ENCODE measurements around the gene CIPC. TPM values are rescaled to one million over a fixed set of nuclear protein-coding genes. Genes with fewer than 3 reads are reported as not detected.

CIPC gene
- total RNA-seq, 2 donors from 2014 or later, result 64.7 to 87.8 TPM

GRCh38 chr14:77105145-77105939, 7.3 kb downstream of the CIPC start:
- peaks cover 42% of the 10 kb centered on the region for H3K36me3 ChIP-seq
- TF ChIP-seq, protein P1, sequence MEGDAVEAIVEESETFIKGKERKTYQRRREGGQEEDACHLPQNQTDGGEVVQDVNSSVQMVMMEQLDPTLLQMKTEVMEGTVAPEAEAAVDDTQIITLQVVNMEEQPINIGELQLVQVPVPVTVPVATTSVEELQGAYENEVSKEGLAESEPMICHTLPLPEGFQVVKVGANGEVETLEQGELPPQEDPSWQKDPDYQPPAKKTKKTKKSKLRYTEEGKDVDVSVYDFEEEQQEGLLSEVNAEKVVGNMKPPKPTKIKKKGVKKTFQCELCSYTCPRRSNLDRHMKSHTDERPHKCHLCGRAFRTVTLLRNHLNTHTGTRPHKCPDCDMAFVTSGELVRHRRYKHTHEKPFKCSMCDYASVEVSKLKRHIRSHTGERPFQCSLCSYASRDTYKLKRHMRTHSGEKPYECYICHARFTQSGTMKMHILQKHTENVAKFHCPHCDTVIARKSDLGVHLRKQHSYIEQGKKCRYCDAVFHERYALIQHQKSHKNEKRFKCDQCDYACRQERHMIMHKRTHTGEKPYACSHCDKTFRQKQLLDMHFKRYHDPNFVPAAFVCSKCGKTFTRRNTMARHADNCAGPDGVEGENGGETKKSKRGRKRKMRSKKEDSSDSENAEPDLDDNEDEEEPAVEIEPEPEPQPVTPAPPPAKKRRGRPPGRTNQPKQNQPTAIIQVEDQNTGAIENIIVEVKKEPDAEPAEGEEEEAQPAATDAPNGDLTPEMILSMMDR (IDR thresholded peaks at IDR 0.05), result no peak
- H3K9me3 ChIP-seq, result no peaks in the 10 kb centered on the region
- H3K27me3 ChIP-seq, result no peaks in the 10 kb centered on the region
- H3K4me3 ChIP-seq, result no peak overlapping the region
- peak overlapping the region; percentile 96 to 97 for H3K27ac ChIP-seq
- no peak for DNase-seq (ENCODE audit: low spot score)
- peaks cover 0 to 73% of the 10 kb centered on the region in 2 donors for H3K4me1 ChIP-seq

DNA sequence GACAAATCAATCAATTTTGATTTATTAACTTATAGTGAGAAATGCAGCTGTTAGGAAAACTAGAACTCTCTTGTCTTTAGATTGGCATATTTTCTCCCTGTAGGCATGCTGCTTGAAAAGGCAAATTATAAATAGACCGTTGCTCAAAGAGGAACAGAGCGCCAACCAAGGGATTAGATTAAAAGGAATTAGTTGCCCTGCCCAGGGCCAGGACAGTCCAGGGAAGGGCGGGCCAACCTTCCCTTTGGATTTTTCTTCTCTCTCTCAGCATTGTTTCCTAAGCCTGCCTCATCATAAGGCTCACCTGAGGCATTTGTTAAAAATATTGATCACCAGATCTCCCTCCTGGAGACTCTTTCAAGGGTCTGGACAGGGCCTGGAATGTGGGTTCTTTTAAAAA, 8.6 kb downstream of the CIPC start:
- Histone ChIP-seq H3K9me3 (no peaks in the 10 kb centered on the region), H3K27me3 (no peaks in the 10 kb centered on the region), H3K4me3 (no peak overlapping the region), H3K27ac (peak overlapping the region; percentile 96 to 97), H3K4me1 (peaks cover 0 to 68% of the 10 kb centered on the region in 2 donors), H3K36me3 (peaks cover 48% of the 10 kb centered on the region)
- no peak for DNase-seq (ENCODE audit: low spot score)
- TF ChIP-seq, protein P1 (IDR thresholded peaks at IDR 0.05), result no peak

GRCh38 chr14:77107228-77107627, 9.2 kb downstream of the CIPC start:
- H3K4me1 ChIP-seq, result peaks cover 0 to 64% of the 10 kb centered on the region in 2 donors
- TF ChIP-seq, protein P1 (IDR thresholded peaks at IDR 0.05), result no peak
- peak overlapping the region; percentile 96 to 97 for H3K27ac ChIP-seq
- no peak overlapping the region for H3K4me3 ChIP-seq
- no peaks in the 10 kb centered on the region for H3K9me3 ChIP-seq
- H3K27me3 ChIP-seq, result no peaks in the 10 kb centered on the region
- peaks cover 54% of the 10 kb centered on the region for H3K36me3 ChIP-seq
- no peak for DNase-seq (ENCODE audit: low spot score)

DNA sequence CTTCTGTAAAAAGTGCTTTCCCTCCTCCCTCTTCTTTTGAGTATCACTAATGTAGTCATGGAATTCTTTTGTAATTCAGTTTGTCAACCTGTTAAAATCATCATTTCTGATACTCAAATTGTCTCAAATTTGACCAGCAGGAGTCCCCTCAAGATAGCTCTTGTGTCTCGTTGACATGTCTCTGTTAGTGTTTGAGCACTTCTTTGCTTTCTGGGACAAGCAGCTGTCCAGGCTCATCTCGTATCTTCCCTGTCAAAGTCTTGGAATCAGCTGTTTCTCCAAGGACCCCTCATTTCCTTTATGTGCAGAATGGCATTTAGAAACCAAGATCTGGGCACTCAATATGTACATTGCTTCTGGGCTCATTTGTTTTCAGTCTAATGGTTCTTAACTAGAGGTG, 10.7 kb downstream of the CIPC start:
- H3K27me3 ChIP-seq, result no peaks in the 10 kb centered on the region
- peaks cover 0 to 53% of the 10 kb centered on the region in 2 donors for H3K4me1 ChIP-seq
- TF ChIP-seq, protein P1 (IDR thresholded peaks at IDR 0.05), result no peak
- H3K27ac ChIP-seq, result no peak overlapping the region
- no peaks in the 10 kb centered on the region for H3K9me3 ChIP-seq
- DNase-seq (ENCODE audit: low spot score), result no peak
- H3K4me3 ChIP-seq, result no peak overlapping the region
- peaks cover 68% of the 10 kb centered on the region for H3K36me3 ChIP-seq

DNA sequence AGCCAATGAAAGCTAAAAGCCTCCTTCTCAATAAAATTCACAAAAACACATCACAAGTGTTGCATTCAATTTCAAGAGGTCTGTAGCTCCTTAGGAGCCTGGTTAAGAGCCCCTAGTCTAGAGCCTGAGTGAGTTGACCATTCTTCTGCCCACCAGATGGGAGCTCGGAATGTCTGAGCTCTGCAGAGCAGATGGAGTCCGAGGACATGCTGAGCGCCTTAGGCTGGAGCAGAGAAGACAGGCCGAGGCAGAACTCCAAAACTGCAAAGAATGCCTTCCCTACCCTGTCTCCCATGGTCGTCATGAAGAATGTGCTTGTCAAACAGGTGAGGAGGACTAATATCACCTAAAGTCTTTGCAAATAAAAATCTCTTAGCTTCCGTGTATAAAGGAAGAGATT, 11.6 kb downstream of the CIPC start:
- no peaks in the 10 kb centered on the region for H3K27me3 ChIP-seq
- H3K4me3 ChIP-seq, result no peak overlapping the region
- H3K4me1 ChIP-seq, result peaks cover 0 to 44% of the 10 kb centered on the region in 2 donors
- H3K36me3 ChIP-seq, result peaks cover 77% of the 10 kb centered on the region
- no peak for DNase-seq (ENCODE audit: low spot score)
- H3K9me3 ChIP-seq, result no peaks in the 10 kb centered on the region
- H3K27ac ChIP-seq, result no peak overlapping the region
- TF ChIP-seq, protein P1 (IDR thresholded peaks at IDR 0.05), result no peak

Measured in right atrium auricular region (tissue), 2 donors.